Astrocyte (in vitro differentiated cells and primary cell): ENCODE results near the gene NSFL1C.

Experiments used
- CTCF ChIP-seq: IDR thresholded peaks from 2 replicates; pipeline ENCODE4 v1.5.1; 2011; ENCODE audit warnings: low read depth, mild to moderate bottlenecking, inconsistent platforms, low read length, moderate library complexity; ENCODE audit not compliant: insufficient read depth
- EZH2 ChIP-seq: IDR thresholded peaks from 2 replicates; pipeline ENCODE4 v1.6.1; 2012; ENCODE audit warnings: mild to moderate bottlenecking, low read length, inconsistent platforms; ENCODE audit not compliant: insufficient read depth

DNA sequence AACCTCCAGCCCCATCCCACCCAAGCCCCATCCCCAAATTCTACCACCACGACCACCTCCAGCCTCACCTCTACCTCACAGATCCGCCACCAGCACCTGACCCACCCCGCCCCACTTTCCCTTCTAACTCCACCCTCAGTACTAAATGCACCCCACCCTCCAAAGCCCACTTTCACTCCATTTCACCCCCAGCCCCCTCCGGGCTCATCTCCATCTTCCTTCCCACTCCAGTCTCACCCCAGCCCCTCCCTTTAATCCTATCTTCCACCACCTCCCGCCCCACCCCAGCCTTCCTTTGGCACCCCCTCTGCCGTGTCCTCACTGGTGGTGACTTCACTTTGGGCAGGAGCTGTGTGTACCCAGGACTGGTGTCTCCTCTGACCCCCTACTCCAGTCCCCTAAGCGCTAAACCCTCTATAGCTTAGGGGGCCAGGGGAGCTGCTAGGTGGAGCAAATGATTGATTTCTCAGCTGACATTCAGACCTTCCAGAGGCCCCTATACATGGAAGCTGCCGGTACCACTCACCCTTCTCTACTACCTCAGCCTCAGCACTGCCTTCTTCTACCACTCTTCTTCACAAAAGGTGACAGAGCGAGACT is 2.8 kb upstream of the NSFL1C start:
- TF ChIP-seq EZH2 (no peak), CTCF (no peak)
